ENCODE results near the gene LLGL2.
"Not testable (repeated sequence)": the region's sequence is repeated elsewhere in the genome, so short reads cannot be mapped to it uniquely, and the experiment has no call there.

LLGL2 gene

GRCh38 chr17:75524970-75525805 lies at the start of gene LLGL2:
Gene LLGL2 (plus strand): TSS chr17:75525697. CDS start chr17:75543427, 17,730 bp downstream.
- peak; percentile 71 to 77 for DNase-seq

- no peak for DNase-seq
Observed at GRCh38 chr17:75475851-75476250, 49.6 kb upstream of the LLGL2 start.

GRCh38 chr17:75476271-75476671 lies 49.2 kb upstream of the LLGL2 start:
- no peak for DNase-seq

- no peak for DNase-seq
Observed at GRCh38 chr17:75476752-75477489, 48.6 kb upstream of the LLGL2 start.

- not testable (repeated sequence) for DNase-seq
Observed at GRCh38 chr17:75477490-75477862, 48.0 kb upstream of the LLGL2 start.

- no peak for DNase-seq
Observed at GRCh38 chr17:75478508-75478907, 47.0 kb upstream of the LLGL2 start.

- DNase-seq: no peak
Observed at GRCh38 chr17:75480281-75480680, 45.2 kb upstream of the LLGL2 start.

GRCh38 chr17:75481194-75482068 lies 44.1 kb upstream of the LLGL2 start:
- DNase-seq: no peak

GRCh38 chr17:75482098-75482942 lies 43.2 kb upstream of the LLGL2 start:
- DNase-seq: no peak

GRCh38 chr17:75485688-75486087 lies 39.8 kb upstream of the LLGL2 start:
- DNase-seq: no peak

GRCh38 chr17:75486151-75486550 lies 39.3 kb upstream of the LLGL2 start:
- no peak for DNase-seq

- no peak for DNase-seq
Observed at GRCh38 chr17:75486951-75487350, 38.5 kb upstream of the LLGL2 start.

GRCh38 chr17:75487351-75488070 lies 38.0 kb upstream of the LLGL2 start:
- DNase-seq: peak in 1 of 2 experiments; percentile 9

- no peak for DNase-seq
Observed at GRCh38 chr17:75488693-75489510, 36.6 kb upstream of the LLGL2 start.

- DNase-seq: no peak
Observed at GRCh38 chr17:75489511-75489955, 36.0 kb upstream of the LLGL2 start.

- no peak for DNase-seq
Observed at GRCh38 chr17:75490173-75490743, 35.2 kb upstream of the LLGL2 start.

GRCh38 chr17:75490953-75491649 lies 34.4 kb upstream of the LLGL2 start:
- no peak for DNase-seq

GRCh38 chr17:75491680-75492079 lies 33.8 kb upstream of the LLGL2 start:
- no peak for DNase-seq

- no peak for DNase-seq
Observed at GRCh38 chr17:75492555-75493168, 32.8 kb upstream of the LLGL2 start.

All from activated CD4-positive, alpha-beta T cell treated with anti-CD3 and anti-CD28 coated beads, Interleukin-2, amount 50 U/mL, for 4 hours (primary cell).